HUES48 (cell line): ENCODE measurements around the gene PPP1R14C.

Experiments used
- H3K27ac ChIP-seq: one replicate; pipeline ENCODE4 v1.7.0; 2013; ENCODE audit warnings: low read depth, low read length, inconsistent platforms
- H3K27me3 ChIP-seq: 2 replicates; pipeline ENCODE4 v1.6.1; 2013; ENCODE audit warnings: mild to moderate bottlenecking, low read length; ENCODE audit not compliant: control insufficient read depth, insufficient read depth
- H3K36me3 ChIP-seq: 2 replicates; pipeline ENCODE4 v1.6.1; 2013; ENCODE audit warnings: low read length; ENCODE audit not compliant: control insufficient read depth, insufficient read depth
- H3K4me1 ChIP-seq: 2 replicates; pipeline ENCODE4 v1.6.1; 2013; ENCODE audit warnings: mild to moderate bottlenecking, low read length; ENCODE audit not compliant: control insufficient read depth, insufficient read depth
- H3K4me3 ChIP-seq: 2 replicates; pipeline ENCODE4 v1.5.1; 2013; ENCODE audit warnings: mild to moderate bottlenecking, low read depth, low read length
- H3K9ac ChIP-seq: 2 replicates; pipeline ENCODE4 v1.6.1; 2013; ENCODE audit warnings: mild to moderate bottlenecking, low read depth, low read length, moderate library complexity
- H3K9me3 ChIP-seq: 2 replicates; pipeline ENCODE4 v1.6.1; 2013; ENCODE audit warnings: low read length; ENCODE audit not compliant: control insufficient read depth, insufficient read depth

PPP1R14C gene

DNA sequence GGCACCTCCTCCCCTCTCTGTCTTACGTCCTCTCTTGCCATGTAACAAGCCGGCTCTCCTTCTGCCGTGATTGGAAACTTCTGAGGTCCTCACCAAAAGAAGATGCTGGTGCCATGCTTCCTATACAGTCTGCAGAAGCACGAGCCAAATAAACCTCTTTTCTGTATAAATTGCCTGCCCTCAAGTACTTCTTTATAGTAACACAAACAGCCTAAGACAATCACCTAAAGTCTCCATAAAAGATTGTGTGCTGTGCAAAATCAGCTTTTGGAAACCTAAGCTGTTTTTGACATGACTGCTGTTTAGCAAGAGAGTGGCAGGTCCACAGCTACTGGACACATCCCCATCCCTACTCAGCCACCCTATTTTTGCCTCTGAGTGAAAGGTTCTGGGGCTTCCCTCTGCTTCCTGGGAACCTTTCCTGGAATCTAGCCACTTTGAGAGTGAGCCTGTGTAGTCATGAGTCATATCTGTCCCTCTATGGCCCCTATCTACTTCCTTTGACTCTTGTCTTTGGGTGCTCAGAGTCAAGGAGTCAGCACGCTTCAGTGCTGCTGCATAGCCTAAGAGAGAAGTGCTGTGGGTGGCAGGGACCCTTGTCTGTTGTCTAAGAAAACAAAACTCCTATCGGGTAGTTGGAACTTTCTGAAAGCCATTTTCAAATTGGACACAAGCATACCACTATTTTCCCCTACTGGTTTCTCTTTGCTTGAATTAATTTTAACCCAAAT lies 110.0 kb downstream of the PPP1R14C start:
- Histone ChIP-seq H3K4me1 (no peaks in the 10 kb centered on the region), H3K36me3 (no peaks in the 10 kb centered on the region), H3K27me3 (no peaks in the 10 kb centered on the region), H3K4me3 (no peak overlapping the region), H3K9ac (no peak overlapping the region), H3K9me3 (no peaks in the 10 kb centered on the region), H3K27ac (no peak overlapping the region)

DNA sequence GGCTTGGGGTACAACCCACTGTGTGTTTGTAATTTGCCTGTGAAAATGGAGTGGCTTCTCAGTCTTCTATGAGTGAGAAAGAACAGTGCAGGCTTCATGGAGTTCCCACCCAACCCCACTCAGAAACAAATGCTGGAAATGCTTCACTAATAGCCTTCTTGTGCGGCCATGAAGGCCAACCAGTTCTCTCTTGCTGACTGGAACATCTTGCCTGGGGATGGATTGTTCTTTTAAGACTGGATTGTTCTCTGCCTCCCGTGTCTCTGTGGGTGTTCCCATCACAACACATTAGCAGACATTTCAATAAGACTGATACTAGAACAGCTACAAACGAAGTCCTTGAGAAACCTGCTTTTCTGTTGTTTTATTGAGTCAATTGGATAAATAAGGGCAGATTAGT lies 110.6 kb downstream of the PPP1R14C start:
- H3K27me3 ChIP-seq = no peaks in the 10 kb centered on the region
- H3K36me3 ChIP-seq = no peaks in the 10 kb centered on the region
- no peaks in the 10 kb centered on the region for H3K9me3 ChIP-seq
- no peak overlapping the region for H3K4me3 ChIP-seq
- no peaks in the 10 kb centered on the region for H3K4me1 ChIP-seq
- no peak overlapping the region for H3K9ac ChIP-seq
- no peak overlapping the region for H3K27ac ChIP-seq

GRCh38 chr6:150254770-150255169 lies 111.9 kb downstream of the PPP1R14C start:
- Histone ChIP-seq H3K9ac (no peak overlapping the region), H3K4me3 (no peak overlapping the region), H3K27ac (no peak overlapping the region), H3K4me1 (no peaks in the 10 kb centered on the region), H3K27me3 (no peaks in the 10 kb centered on the region), H3K9me3 (no peaks in the 10 kb centered on the region), H3K36me3 (no peaks in the 10 kb centered on the region)

DNA sequence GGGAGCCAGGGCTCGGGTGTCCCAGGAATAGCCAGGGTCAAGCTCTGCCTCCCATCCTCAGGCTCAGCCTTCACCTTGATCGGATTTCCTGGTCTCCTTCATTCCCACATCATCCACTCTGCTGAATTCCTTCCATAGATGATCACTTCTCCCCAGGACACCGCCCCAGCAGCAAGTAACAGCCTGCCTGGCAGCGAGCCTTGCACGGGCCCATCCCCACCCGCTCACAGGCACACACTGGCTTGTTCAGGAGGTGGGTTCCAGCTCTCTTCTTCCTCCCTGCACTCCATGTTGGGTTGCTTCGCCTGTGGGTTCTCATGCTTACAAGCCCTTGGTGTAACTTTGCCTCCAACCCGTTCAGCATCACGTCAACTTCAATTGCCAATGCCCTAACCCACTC lies 113.0 kb downstream of the PPP1R14C start:
- Histone ChIP-seq H3K4me1 (no peaks in the 10 kb centered on the region), H3K27ac (no peak overlapping the region), H3K36me3 (no peaks in the 10 kb centered on the region), H3K4me3 (no peak overlapping the region), H3K27me3 (no peaks in the 10 kb centered on the region), H3K9me3 (no peaks in the 10 kb centered on the region), H3K9ac (no peak overlapping the region)

DNA sequence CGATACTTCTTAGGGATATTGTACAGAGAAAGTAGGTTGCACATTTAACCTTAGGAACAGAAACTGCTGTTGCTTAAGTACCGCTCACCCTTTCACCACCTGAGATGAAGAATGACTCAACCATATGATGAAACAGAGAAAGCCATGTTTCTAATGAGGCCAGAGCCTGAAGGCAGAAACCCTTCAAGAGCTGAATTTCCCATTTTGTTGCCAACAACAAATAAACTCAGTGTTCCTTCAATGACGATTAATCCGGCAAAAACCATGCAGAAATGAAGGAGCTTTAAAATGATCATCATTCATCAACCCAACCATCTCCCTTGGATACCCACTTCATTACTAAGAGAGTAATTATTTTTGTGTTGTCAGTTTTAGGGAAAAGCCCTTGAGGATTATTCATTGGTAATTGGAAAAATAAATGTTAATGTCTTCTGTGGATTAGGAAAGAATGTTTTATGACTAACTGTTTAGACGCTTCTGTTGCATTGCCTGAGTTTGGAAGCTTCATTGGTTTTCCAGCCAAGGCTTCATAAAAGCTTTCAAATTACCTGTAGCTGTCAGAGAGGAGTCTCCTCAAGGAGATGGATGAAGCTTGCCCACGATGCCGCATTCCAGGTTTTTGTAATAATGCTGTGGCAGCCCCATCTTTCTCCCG lies 113.9 kb downstream of the PPP1R14C start:
- H3K27me3 ChIP-seq = no peaks in the 10 kb centered on the region
- no peak overlapping the region for H3K27ac ChIP-seq
- no peak overlapping the region for H3K9ac ChIP-seq
- no peaks in the 10 kb centered on the region for H3K36me3 ChIP-seq
- H3K9me3 ChIP-seq = no peaks in the 10 kb centered on the region
- H3K4me3 ChIP-seq = no peak overlapping the region
- peaks cover under 1% of the 10 kb centered on the region for H3K4me1 ChIP-seq

GRCh38 chr6:150258381-150258780 lies 115.5 kb downstream of the PPP1R14C start:
- Histone ChIP-seq H3K27me3 (no peaks in the 10 kb centered on the region), H3K4me1 (peaks cover 4% of the 10 kb centered on the region), H3K9me3 (no peaks in the 10 kb centered on the region), H3K27ac (no peak overlapping the region), H3K36me3 (no peaks in the 10 kb centered on the region), H3K4me3 (no peak overlapping the region), H3K9ac (no peak overlapping the region)

DNA sequence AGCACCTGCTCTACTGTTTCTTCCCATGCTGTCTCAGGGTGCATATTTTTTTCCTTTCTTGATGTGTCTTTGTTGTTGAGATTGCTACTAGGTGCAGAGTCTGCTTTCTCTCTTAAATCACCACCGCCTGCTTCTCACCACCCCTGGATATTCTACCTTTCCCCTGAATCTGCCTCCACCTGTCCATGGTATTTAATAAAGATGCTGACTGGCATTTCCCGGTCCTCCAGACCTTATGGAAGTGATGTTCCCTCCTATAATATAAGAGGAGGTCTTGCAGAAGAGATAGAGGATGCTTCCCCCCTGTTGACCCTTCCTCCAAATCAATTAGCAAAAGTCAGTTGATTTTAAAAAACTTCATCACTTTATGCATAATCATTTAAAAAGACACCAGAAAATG lies 118.1 kb downstream of the PPP1R14C start:
- Histone ChIP-seq H3K9ac (no peak overlapping the region), H3K27ac (no peak overlapping the region), H3K36me3 (no peaks in the 10 kb centered on the region), H3K9me3 (no peaks in the 10 kb centered on the region), H3K27me3 (no peaks in the 10 kb centered on the region), H3K4me1 (peaks cover 4% of the 10 kb centered on the region), H3K4me3 (no peak overlapping the region)

DNA sequence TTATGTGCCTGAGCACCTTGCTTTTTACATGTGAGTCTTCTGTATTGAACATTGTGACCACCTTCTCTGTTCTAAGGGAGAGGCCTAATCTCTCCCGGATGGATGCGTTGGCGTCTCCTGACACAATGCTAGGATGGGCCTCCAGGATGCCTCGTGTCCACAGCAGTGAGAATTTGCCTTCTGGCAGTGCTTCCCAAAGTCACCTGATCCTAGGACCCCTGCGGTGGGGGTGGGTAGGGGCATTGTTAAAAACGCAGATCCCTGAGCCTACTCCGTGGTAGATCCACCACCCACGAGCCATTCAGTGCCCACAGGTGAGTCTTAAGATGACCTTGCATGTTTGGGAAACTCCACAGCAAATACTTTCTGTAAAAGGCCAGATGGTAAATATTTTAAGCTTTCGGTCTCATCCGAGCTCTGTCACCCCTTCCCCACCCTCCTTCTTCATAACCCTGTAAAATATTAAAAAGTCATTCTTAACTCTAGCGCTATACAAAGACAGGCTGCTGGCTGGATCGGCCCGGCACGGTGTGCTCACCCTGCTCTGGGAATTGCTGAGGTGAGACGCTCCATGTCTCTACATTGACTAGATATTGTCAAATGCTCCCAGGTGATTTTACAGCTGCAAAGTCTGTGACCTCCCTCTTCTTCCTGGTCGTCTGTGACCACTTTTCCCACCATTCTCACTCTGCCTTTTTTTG lies 119.3 kb downstream of the PPP1R14C start:
- no peak overlapping the region for H3K4me3 ChIP-seq
- no peak overlapping the region for H3K27ac ChIP-seq
- no peaks in the 10 kb centered on the region for H3K27me3 ChIP-seq
- H3K36me3 ChIP-seq = no peaks in the 10 kb centered on the region
- peaks cover 4% of the 10 kb centered on the region for H3K4me1 ChIP-seq
- no peaks in the 10 kb centered on the region for H3K9me3 ChIP-seq
- H3K9ac ChIP-seq = no peak overlapping the region

DNA sequence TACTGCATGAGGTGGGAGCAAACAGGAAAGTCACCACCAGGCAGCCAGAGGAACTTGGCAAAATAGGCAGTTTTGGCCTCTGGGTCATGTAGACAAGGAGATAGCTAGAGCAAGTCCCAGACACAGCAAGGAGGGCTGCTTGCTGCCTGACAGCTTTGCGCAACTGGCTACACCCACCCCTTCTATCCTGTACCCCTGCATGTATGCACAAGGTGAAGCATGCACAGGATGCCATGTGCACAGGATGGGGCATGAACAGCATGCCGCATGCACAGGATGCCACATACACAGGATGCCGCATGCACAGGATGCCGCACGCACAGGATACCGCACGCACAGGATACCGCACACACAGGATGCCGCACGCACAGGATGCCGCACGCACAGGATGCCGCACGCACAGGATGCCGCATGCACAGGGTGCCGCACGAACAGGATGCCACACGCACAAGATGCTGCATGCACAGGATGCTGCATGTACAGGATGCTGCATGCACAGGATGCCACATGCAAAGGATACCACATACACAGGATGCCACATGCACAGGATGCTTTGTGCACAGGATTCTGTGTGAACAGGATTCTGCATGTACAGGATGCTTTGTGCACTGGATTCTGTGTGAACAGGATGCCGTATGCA lies 121.0 kb downstream of the PPP1R14C start:
- Histone ChIP-seq H3K4me1 (peaks cover 4% of the 10 kb centered on the region), H3K9ac (no peak overlapping the region), H3K4me3 (no peak overlapping the region), H3K27ac (no peak overlapping the region), H3K36me3 (no peaks in the 10 kb centered on the region), H3K9me3 (no peaks in the 10 kb centered on the region), H3K27me3 (no peaks in the 10 kb centered on the region)

GRCh38 chr6:150266309-150266708 lies 123.5 kb downstream of the PPP1R14C start:
- H3K36me3 ChIP-seq = no peaks in the 10 kb centered on the region
- no peaks in the 10 kb centered on the region for H3K27me3 ChIP-seq
- no peak overlapping the region for H3K27ac ChIP-seq
- no peaks in the 10 kb centered on the region for H3K9me3 ChIP-seq
- H3K4me3 ChIP-seq = no peak overlapping the region
- H3K4me1 ChIP-seq = peaks cover 4% of the 10 kb centered on the region
- no peak overlapping the region for H3K9ac ChIP-seq
